Testis (tissue), 2 donors: ENCODE results near the gene BPIFB2.

ENCODE experiments used
- POLR2A ChIP-seq: fragments of 450-650 bp; IDR thresholded peaks from one replicate; pipeline ENCODE4 v1.6.1; 2017; ENCODE audit warnings: antibody characterized with exemption, mild to moderate bottlenecking, moderate library complexity
- TF ChIP-seq, protein P1 (sequence below), 3 experiments: fragments of 450-650 bp in 2 of 3; fragments of 200-600 bp in 1 of 3; sonication (generic) in 1 of 3; IDR thresholded peaks; one replicate each; pipeline ENCODE4 v1.5.1; 2016 to 2019; ENCODE audit warnings: antibody characterized with exemption in 3 of 3, mild to moderate bottlenecking in 2 of 3, moderate library complexity in 1 of 3

GRCh38 chr20:33072362-33072761 is 64.9 kb downstream of the BPIFB2 start:
- TF ChIP-seq, protein P1, sequence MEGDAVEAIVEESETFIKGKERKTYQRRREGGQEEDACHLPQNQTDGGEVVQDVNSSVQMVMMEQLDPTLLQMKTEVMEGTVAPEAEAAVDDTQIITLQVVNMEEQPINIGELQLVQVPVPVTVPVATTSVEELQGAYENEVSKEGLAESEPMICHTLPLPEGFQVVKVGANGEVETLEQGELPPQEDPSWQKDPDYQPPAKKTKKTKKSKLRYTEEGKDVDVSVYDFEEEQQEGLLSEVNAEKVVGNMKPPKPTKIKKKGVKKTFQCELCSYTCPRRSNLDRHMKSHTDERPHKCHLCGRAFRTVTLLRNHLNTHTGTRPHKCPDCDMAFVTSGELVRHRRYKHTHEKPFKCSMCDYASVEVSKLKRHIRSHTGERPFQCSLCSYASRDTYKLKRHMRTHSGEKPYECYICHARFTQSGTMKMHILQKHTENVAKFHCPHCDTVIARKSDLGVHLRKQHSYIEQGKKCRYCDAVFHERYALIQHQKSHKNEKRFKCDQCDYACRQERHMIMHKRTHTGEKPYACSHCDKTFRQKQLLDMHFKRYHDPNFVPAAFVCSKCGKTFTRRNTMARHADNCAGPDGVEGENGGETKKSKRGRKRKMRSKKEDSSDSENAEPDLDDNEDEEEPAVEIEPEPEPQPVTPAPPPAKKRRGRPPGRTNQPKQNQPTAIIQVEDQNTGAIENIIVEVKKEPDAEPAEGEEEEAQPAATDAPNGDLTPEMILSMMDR (IDR thresholded peaks at IDR 0.05): no peak
- no peak for TF ChIP-seq POLR2A
